Measurements from ENCODE around the gene SPATS2L.
A peak's percentile ranks its signal among the peaks of the same experiment; 100 is the strongest.

SPATS2L gene

DNA sequence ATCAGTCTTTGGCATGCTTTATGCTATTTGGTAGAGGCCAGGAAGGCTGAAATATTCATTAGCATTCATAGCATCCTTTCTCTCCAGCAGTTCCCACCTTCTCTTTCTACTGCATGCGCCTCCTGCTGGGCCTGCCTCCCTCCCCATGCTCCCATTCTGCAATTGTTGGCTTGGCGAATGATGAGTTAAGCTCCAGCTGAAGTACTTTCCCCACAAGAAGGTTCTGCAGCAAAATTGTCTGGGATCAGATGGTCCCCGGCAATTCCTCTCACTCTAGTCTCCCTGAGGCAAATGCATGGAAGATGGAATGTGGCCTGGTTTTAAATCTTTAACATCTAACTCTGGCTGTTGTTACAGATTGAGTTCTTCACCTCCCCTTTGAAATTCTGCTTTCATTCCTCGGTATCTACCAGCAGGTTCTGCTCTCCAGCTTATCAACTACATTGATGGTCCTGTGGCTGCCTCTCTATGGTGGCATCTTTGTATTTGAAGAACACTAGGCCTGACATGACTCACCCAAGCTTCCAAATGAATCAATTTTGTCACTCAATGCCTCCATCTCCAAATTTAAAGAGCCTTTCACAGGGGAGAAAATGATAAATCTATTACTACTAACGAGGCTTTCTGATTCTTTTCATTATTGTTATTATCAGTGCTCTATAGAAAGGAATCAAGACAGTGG, 147.5 kb downstream of the SPATS2L start:
- TF ChIP-seq, protein P1, sequence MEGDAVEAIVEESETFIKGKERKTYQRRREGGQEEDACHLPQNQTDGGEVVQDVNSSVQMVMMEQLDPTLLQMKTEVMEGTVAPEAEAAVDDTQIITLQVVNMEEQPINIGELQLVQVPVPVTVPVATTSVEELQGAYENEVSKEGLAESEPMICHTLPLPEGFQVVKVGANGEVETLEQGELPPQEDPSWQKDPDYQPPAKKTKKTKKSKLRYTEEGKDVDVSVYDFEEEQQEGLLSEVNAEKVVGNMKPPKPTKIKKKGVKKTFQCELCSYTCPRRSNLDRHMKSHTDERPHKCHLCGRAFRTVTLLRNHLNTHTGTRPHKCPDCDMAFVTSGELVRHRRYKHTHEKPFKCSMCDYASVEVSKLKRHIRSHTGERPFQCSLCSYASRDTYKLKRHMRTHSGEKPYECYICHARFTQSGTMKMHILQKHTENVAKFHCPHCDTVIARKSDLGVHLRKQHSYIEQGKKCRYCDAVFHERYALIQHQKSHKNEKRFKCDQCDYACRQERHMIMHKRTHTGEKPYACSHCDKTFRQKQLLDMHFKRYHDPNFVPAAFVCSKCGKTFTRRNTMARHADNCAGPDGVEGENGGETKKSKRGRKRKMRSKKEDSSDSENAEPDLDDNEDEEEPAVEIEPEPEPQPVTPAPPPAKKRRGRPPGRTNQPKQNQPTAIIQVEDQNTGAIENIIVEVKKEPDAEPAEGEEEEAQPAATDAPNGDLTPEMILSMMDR (IDR thresholded peaks at IDR 0.05; ENCODE audit: control insufficient read depth, insufficient read depth, low read depth, low read length, missing control alignments), result peak; percentile 2
- DNase-seq (ENCODE audit: low read depth), result no peak
- no peak overlapping the region for H3K4me3 ChIP-seq (ENCODE audit: control insufficient read depth, low read depth, low read length)

DNA sequence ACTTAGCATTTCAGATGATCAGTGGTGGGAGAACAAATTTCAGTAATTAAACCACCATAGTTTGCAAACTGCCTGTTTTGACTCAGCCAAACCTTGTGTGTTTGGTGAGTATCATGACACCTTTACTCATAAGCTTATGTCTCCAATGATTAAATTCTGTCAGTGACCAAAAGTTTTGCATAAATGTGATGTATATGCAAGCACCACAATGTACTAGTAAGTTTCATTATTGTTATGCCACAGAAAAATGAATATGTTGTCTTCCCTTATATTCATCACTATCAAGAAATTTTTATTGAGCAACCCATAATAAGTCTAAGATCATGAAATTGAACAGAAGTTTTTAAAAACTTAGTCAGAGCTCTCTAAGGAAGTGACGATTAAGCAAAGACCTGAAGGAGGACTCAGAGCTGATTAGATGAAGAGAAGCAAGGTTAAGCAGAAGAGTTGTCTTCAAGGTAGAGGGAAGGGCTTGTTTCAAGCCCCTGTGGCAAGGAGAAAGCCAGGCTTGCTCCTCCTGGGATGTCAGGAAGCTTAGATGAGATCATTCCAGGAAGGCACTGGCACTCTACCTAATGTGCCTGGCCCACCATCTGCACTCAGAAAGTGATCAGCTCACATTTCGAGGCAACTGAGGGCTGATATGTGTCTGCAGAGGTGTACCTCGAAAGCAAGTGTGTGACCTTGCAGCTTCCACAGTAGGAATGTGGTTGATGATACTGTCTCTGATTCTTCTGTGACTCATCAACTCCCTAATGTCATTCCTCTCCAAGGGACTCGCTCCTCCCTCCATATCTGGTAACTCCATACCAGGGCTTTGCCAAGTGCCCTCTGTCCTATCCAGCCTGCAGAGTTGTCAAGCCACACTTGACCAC, 148.7 kb downstream of the SPATS2L start:
- no peak overlapping the region for H3K4me3 ChIP-seq (ENCODE audit: control insufficient read depth, low read depth, low read length)
- DNase-seq (ENCODE audit: low read depth), result no peak
- TF ChIP-seq, protein P1 (IDR thresholded peaks at IDR 0.05; ENCODE audit: control insufficient read depth, insufficient read depth, low read depth, low read length, missing control alignments), result no peak

DNA sequence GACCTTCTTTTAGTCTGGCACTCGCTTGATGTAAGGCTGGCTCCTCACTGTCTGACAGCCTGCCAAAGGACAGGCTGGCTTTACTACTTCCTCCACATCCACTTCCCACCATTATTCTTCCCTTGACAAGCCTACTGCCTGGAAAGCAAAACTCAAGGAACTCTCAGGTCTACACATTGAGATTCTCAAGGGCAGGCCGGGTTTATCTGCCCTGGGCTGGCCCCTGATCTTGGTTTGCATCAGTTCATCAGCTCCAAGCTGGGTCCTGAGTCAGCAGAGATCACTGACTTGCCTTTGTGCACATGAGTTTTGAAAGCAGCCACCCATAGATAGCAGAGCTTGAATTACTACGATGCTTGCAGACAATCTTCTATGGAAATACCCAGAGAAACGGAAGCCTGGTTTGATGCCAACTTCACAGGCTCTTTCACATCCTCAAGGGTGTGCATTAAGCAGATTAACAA, 149.5 kb downstream of the SPATS2L start:
- no peak for DNase-seq (ENCODE audit: low read depth)

DNA sequence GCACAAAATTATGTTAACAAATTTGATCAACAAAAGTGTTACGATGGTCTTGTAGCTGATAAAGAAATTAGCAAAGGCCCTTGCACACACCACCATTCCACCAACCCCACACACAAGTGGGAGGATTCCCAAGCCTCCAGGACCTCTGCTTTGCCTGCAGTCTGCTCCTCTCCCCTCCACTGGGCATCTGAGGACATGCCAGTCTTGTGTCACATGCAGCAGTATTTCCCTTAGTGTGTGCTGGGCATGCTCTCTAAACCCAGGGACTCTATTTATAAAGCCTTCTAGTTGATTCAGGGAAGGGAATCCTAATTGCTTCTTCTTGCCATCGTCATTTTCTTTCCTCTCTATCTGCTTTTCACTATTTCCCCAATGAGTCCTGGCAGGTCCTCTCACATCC, 150.1 kb downstream of the SPATS2L start:
- H3K4me3 ChIP-seq (ENCODE audit: control insufficient read depth, low read depth, low read length), result no peak overlapping the region
- TF ChIP-seq, protein P1 (IDR thresholded peaks at IDR 0.05; ENCODE audit: control insufficient read depth, insufficient read depth, low read depth, low read length, missing control alignments), result no peak
- no peak for DNase-seq (ENCODE audit: low read depth)

More for the DNA sequence above, 149.5 kb downstream of the SPATS2L start:
- TF ChIP-seq, protein P1 (IDR thresholded peaks at IDR 0.05; ENCODE audit: control insufficient read depth, insufficient read depth, low read depth, low read length, missing control alignments), result no peak
- H3K4me3 ChIP-seq (ENCODE audit: control insufficient read depth, low read depth, low read length), result no peak overlapping the region

DNA sequence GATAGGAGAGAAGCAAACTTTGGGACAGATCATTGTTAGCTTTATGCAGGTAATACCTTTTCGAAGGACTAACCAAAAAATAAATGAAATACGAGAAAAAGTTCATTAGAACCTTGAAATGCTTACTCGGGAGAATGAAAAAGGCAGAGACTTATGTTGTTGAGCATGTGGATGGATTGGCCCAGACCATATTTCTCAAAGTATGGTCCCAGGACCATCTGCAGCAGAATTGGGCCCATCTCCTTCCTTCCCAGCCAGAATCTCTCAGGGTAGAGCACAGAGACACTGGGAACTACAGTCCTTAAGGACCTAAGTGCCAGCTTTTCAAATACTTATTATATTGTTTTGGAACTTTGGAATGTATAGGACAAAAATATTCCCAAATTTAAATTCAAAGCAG, 152.6 kb downstream of the SPATS2L start:
- TF ChIP-seq, protein P1 (IDR thresholded peaks at IDR 0.05; ENCODE audit: control insufficient read depth, insufficient read depth, low read depth, low read length, missing control alignments), result no peak

DNA sequence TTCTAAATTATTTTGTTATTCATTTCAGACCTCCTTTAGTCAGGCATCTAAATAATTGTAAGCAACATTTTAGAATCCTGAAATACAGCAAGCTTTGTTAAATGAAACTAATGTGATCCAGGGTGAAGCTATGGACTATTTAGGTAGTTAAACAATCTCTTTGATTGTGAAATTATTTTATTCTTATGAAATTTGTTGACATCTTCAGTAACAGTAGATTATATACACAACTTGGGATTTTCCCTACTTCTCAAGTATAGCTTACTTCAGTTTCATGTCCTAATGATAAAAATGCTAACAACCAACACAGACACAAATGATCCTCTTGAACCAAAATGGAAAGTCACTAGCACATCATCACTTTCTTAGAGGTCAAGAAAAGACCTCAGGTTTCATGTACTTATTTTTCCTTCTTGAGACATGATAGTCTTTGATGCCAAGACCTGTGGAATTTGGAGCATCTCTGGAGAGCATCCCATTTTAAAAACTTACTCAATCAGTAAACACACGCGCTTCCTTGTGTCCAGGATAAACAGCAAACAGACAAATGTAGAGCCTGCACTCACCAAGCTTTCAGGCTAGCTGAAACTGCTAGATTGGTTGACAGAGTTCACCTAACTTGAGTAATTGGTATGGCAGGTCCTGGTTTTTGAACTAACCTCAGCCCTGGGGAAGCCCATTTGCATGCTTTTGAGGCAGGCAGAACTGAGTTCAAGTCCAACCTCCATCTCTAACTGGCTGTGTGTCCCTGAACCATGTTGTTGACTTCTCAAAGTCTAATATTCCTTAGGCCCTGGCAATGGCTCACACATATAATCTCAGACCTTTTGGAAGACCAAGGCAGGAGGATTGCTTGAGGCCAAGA, 155.6 kb downstream of the SPATS2L start:
- no peak for DNase-seq (ENCODE audit: low read depth)
- no peak overlapping the region for H3K4me3 ChIP-seq (ENCODE audit: control insufficient read depth, low read depth, low read length)
- TF ChIP-seq, protein P1 (IDR thresholded peaks at IDR 0.05; ENCODE audit: control insufficient read depth, insufficient read depth, low read depth, low read length, missing control alignments), result no peak

More for the DNA sequence above, 152.6 kb downstream of the SPATS2L start:
- DNase-seq (ENCODE audit: low read depth), result no peak
- no peak overlapping the region for H3K4me3 ChIP-seq (ENCODE audit: control insufficient read depth, low read depth, low read length)
